PC-3 (cell line): ENCODE results near the gene TMEM44.

Experiments
- CTCF ChIP-seq: fragments of 300-600 bp; sonication (generic); conservative IDR thresholded peaks from 2 replicates; pipeline ENCODE4 v1.5.1; 2017; ENCODE audit warnings: antibody characterized with exemption, low read depth, mild to moderate bottlenecking, low read length
- EZH2 ChIP-seq: fragments of 300-600 bp; sonication (generic); IDR thresholded peaks from one replicate; pipeline ENCODE4 v1.6.1; 2017; ENCODE audit warnings: antibody characterized with exemption, mild to moderate bottlenecking, low read length; ENCODE audit not compliant: unreplicated experiment
- EZH2phosphoT487 ChIP-seq: fragments of 300-600 bp; sonication (generic); IDR thresholded peaks from 2 replicates; pipeline ENCODE4 v1.6.1; 2018; ENCODE audit warnings: mild to moderate bottlenecking, antibody characterized with exemption, low read length, borderline replicate concordance

GRCh38 chr3:194587438-194587931 lies 45.7 kb downstream of the TMEM44 start:
- TF ChIP-seq CTCF: no peak
- no peak for TF ChIP-seq EZH2phosphoT487
- no peak for TF ChIP-seq EZH2
